ENCODE results near the gene METTL14.

METTL14 gene

DNA sequence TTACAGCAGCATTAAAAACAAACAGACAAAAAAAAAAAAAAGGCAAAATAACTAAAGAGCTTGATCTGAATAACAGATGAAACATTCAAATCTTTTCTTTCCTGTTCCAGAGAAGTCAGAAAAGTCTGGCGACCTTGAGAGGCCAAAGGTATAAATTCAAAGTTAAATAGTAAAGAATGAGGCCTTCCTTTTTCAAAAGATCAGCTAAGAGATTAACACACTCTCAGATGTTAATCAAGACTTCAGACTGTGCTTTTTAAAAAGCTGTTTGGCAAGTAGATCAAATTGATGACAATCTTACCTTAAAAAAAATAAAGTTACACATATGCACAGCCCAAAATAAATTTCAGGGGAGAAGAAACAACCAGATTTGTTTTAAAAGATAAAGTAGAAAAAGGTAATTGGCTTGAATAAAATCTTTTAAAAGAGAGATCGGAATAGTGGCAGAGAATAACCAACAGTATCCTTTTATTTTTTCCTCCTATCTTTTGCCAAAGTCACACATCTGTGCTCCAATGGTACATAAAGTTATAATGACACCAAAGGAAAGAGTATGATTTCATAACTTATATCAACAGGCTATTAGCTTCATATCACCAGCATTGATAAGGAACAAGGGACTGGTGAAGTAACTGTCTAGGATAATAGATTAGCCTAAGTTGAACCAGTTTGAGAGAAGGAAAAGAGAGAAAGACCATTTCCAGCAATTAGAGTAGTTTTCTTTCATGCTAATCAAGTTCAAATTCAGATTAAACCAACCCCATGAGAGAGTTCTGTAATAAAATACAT is 70.4 kb downstream of the METTL14 start:
- H3K4me1 ChIP-seq (ENCODE audit: low read length): peaks cover 16% of the 10 kb centered on the region
- H2AFZ ChIP-seq (ENCODE audit: low read depth, low read length): no peak overlapping the region
- no peak overlapping the region for H3K27ac ChIP-seq (ENCODE audit: low read length)
- H3K27me3 ChIP-seq (ENCODE audit: low read depth, low read length): no peaks in the 10 kb centered on the region
- TF ChIP-seq, protein P1, sequence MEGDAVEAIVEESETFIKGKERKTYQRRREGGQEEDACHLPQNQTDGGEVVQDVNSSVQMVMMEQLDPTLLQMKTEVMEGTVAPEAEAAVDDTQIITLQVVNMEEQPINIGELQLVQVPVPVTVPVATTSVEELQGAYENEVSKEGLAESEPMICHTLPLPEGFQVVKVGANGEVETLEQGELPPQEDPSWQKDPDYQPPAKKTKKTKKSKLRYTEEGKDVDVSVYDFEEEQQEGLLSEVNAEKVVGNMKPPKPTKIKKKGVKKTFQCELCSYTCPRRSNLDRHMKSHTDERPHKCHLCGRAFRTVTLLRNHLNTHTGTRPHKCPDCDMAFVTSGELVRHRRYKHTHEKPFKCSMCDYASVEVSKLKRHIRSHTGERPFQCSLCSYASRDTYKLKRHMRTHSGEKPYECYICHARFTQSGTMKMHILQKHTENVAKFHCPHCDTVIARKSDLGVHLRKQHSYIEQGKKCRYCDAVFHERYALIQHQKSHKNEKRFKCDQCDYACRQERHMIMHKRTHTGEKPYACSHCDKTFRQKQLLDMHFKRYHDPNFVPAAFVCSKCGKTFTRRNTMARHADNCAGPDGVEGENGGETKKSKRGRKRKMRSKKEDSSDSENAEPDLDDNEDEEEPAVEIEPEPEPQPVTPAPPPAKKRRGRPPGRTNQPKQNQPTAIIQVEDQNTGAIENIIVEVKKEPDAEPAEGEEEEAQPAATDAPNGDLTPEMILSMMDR (IDR thresholded peaks at IDR 0.05; ENCODE audit: low read depth, low read length): no peak
- no peak for TF ChIP-seq EZH2phosphoT487 (IDR thresholded peaks at IDR 0.05; ENCODE audit: low read depth)
- H3K9ac ChIP-seq (ENCODE audit: low read length): no peak overlapping the region
- H3K9me3 ChIP-seq (ENCODE audit: insufficient read depth, low read length): no peaks in the 10 kb centered on the region
- H4K20me1 ChIP-seq (ENCODE audit: insufficient read depth, low read length): peaks cover 17% of the 10 kb centered on the region
- H3K36me3 ChIP-seq (replicated peaks; ENCODE audit: low read depth, low read length): peaks cover 29% of the 10 kb centered on the region
- H3K4me3 ChIP-seq (ENCODE audit: low read length): no peak overlapping the region
- no peak overlapping the region for H3K4me2 ChIP-seq (ENCODE audit: low read length)
- H3K79me2 ChIP-seq (ENCODE audit: low read length): 0 out of 2 replicates have a peak, but pooled peaks cover 3% of the 10 kb centered on the region

DNA sequence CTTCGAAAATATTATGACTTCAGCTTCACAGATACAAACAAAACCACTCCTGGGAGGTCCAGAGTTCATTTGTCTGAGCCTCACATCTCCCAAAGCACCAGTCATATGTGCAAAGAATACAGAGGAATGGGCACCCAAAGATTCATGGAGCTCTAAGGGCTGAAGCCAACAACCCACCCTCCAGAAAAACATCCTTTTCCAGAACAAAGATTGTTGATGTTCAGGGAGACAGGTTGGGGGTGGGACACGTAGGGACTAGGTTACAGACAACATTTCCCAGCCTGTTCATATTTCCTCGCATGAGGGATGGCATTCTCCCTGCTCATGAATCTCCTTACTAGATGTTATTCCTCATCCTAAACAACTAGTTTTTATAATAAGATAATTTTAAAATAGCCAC is 71.2 kb downstream of the METTL14 start:
- H3K36me3 ChIP-seq (replicated peaks; ENCODE audit: low read depth, low read length): peaks cover 31% of the 10 kb centered on the region
- H3K79me2 ChIP-seq (ENCODE audit: low read length): 0 out of 2 replicates have a peak, but pooled peaks cover 3% of the 10 kb centered on the region
- no peak overlapping the region for H3K27ac ChIP-seq (ENCODE audit: low read length)

DNA sequence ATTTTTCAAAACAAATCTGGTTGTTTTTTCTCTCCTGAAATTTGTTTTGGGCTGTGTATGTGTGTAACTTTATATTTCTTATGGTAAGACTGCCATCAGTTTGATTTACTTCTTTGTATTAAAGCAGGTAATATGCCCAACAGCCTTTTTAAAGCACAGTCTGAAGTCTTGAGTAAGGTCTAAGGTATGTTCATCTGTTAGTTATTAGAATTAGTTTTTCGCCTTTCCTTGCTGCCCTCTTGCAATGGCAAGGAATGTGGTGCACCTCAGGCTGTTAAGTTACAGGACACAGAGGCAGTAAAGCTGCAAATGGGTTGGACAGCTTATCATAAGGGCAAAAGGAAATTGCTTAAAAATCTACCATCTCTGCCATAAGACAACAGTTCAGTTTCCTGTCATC is 71.8 kb downstream of the METTL14 start:
- H3K79me2 ChIP-seq (ENCODE audit: low read length): 0 out of 2 replicates have a peak, but pooled peaks cover 3% of the 10 kb centered on the region
- no peak overlapping the region for H3K27ac ChIP-seq (ENCODE audit: low read length)

More for the DNA sequence above, 71.2 kb downstream of the METTL14 start:
- Histone ChIP-seq H2AFZ (ENCODE audit: low read depth, low read length) (no peak overlapping the region), H3K4me2 (ENCODE audit: low read length) (no peak overlapping the region), H3K4me3 (ENCODE audit: low read length) (no peak overlapping the region), H3K4me1 (ENCODE audit: low read length) (peaks cover 24% of the 10 kb centered on the region), H3K9ac (ENCODE audit: low read length) (no peak overlapping the region), H3K9me3 (ENCODE audit: insufficient read depth, low read length) (no peaks in the 10 kb centered on the region), H3K27me3 (ENCODE audit: low read depth, low read length) (no peaks in the 10 kb centered on the region), H4K20me1 (ENCODE audit: insufficient read depth, low read length) (peaks cover 20% of the 10 kb centered on the region)
- no peak for TF ChIP-seq EZH2phosphoT487 (IDR thresholded peaks at IDR 0.05; ENCODE audit: low read depth)
- TF ChIP-seq, protein P1 (IDR thresholded peaks at IDR 0.05; ENCODE audit: low read depth, low read length): no peak

DNA sequence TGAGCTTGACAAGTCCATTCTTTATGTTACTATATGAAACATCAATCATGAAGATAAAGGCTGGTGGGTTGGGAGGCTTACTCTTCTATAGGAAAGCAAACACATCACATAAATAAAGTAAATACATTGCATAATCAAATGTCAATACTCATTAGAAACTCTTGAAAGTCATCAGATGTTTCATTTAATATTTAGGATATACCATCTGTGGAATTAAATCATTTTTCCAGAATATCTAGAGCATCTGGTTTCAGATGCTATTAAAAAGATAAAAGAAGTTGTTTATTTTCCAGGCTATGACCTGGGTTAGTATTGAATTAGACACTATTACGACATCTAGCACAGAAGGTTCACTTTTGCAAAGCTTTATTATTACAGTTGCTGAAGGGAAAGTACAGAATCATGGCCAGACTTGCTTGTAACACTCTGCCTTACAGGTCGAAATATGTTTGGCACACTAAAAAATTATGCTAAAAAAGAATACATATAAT is 72.6 kb downstream of the METTL14 start:
- peaks cover 26% of the 10 kb centered on the region for H3K4me1 ChIP-seq (ENCODE audit: low read length)
- no peak overlapping the region for H3K27ac ChIP-seq (ENCODE audit: low read length)
- no peak overlapping the region for H3K4me2 ChIP-seq (ENCODE audit: low read length)
- TF ChIP-seq, protein P1 (IDR thresholded peaks at IDR 0.05; ENCODE audit: low read depth, low read length): no peak
- no peak for TF ChIP-seq EZH2phosphoT487 (IDR thresholded peaks at IDR 0.05; ENCODE audit: low read depth)
- H3K36me3 ChIP-seq (replicated peaks; ENCODE audit: low read depth, low read length): peaks cover 29% of the 10 kb centered on the region
- H3K9ac ChIP-seq (ENCODE audit: low read length): no peak overlapping the region
- no peaks in the 10 kb centered on the region for H3K27me3 ChIP-seq (ENCODE audit: low read depth, low read length)
- peaks cover 24% of the 10 kb centered on the region for H4K20me1 ChIP-seq (ENCODE audit: insufficient read depth, low read length)
- H3K79me2 ChIP-seq (ENCODE audit: low read length): 0 out of 2 replicates have a peak, but pooled peaks cover 3% of the 10 kb centered on the region
- H3K9me3 ChIP-seq (ENCODE audit: insufficient read depth, low read length): no peaks in the 10 kb centered on the region
- no peak overlapping the region for H3K4me3 ChIP-seq (ENCODE audit: low read length)
- no peak overlapping the region for H2AFZ ChIP-seq (ENCODE audit: low read depth, low read length)

More for the DNA sequence above, 71.8 kb downstream of the METTL14 start:
- TF ChIP-seq, protein P1 (IDR thresholded peaks at IDR 0.05; ENCODE audit: low read depth, low read length): no peak
- TF ChIP-seq EZH2phosphoT487 (IDR thresholded peaks at IDR 0.05; ENCODE audit: low read depth): no peak
- peaks cover 24% of the 10 kb centered on the region for H4K20me1 ChIP-seq (ENCODE audit: insufficient read depth, low read length)
- H3K36me3 ChIP-seq (replicated peaks; ENCODE audit: low read depth, low read length): peaks cover 32% of the 10 kb centered on the region
- no peak overlapping the region for H3K4me2 ChIP-seq (ENCODE audit: low read length)
- H3K4me3 ChIP-seq (ENCODE audit: low read length): no peak overlapping the region
- no peaks in the 10 kb centered on the region for H3K9me3 ChIP-seq (ENCODE audit: insufficient read depth, low read length)
- H2AFZ ChIP-seq (ENCODE audit: low read depth, low read length): no peak overlapping the region
- peaks cover 26% of the 10 kb centered on the region for H3K4me1 ChIP-seq (ENCODE audit: low read length)
- no peak overlapping the region for H3K9ac ChIP-seq (ENCODE audit: low read length)
- H3K27me3 ChIP-seq (ENCODE audit: low read depth, low read length): no peaks in the 10 kb centered on the region
